Testis (tissue), 3 donors: ENCODE data around the gene IRAG1. TPM values are rescaled to one million over a fixed set of nuclear protein-coding genes. Genes with fewer than 3 reads are reported as not detected.

ENCODE experiments used
- DNase-seq: peaks from one replicate; pipeline ENCODE4 v3.0.0-alpha.2; 2019
- H3K27ac ChIP-seq, 2 donors: fragments of 200-600 bp; sonication (generic); one replicate each; pipeline ENCODE4 v1.5.1; 2019
- H3K27me3 ChIP-seq: fragments of 200-600 bp; sonication (generic); one replicate; pipeline ENCODE4 v1.5.1; 2019
- H3K36me3 ChIP-seq: fragments of 200-600 bp; sonication (generic); one replicate; pipeline ENCODE4 v1.5.1; 2017; ENCODE audit warnings: low read depth; ENCODE audit errors: missing control alignments
- H3K4me1 ChIP-seq: fragments of 200-600 bp; sonication (generic); one replicate; pipeline ENCODE4 v1.5.1; 2019
- H3K4me3 ChIP-seq, 2 donors: fragments of 200-600 bp; sonication (generic); one replicate each; pipeline ENCODE4 v1.5.1; 2017 to 2019
- H3K9me3 ChIP-seq: fragments of 200-600 bp; sonication (generic); one replicate; pipeline ENCODE4 v1.5.1; 2017
- CTCF ChIP-seq, 3 experiments: fragments of 450-650 bp in 2 of 3; fragments of 200-600 bp in 1 of 3; sonication (generic) in 1 of 3; IDR thresholded peaks; one replicate each; pipeline ENCODE4 v1.5.1; 2016 to 2019; ENCODE audit warnings: antibody characterized with exemption in 3 of 3, mild to moderate bottlenecking in 2 of 3, moderate library complexity in 1 of 3
- POLR2A ChIP-seq: fragments of 450-650 bp; IDR thresholded peaks from one replicate; pipeline ENCODE4 v1.6.1; 2017; ENCODE audit warnings: antibody characterized with exemption, mild to moderate bottlenecking, moderate library complexity
- WGBS, 2 donors: methylation state at CpG; one replicate each; pipeline ENCODE4 v1.1.5; 2018; 5-methylcytosine and 5-hydroxymethylcytosine counted together
- intact Hi-C: fragments of 100-400 bp; cut with DNase I; formaldehyde crosslinking; loops from one replicate; pipeline ENCODE4 v1.15.1; 2023; ENCODE audit warnings: low total_unique reads
- polyA plus RNA-seq: library from polyadenylated mRNA; stranded (reverse); fragments of 350-450 nt; fragmentation: Illumina TruSeq; extraction: RNeasy Lipid Tissue Mini Kit (QIAGEN cat#74804); gene quantifications from one replicate; pipeline ENCODE4 v1.2.3, GENCODE V29; 2014; ENCODE audit warnings: low read depth, low replicate concordance; ENCODE audit not compliant: insufficient read depth
- total RNA-seq, 2 donors: library from RNA; depleted of rRNA; stranded (reverse); fragments of >200 nt; gene quantifications; one replicate each; pipeline ENCODE4 v1.2.3, GENCODE V29; 2016

The IRAG1 gene
- total and polyA plus RNA-seq, 3 donors from 2014 or later, result 17.7 to 28.6 (median 23.1) TPM

DNA sequence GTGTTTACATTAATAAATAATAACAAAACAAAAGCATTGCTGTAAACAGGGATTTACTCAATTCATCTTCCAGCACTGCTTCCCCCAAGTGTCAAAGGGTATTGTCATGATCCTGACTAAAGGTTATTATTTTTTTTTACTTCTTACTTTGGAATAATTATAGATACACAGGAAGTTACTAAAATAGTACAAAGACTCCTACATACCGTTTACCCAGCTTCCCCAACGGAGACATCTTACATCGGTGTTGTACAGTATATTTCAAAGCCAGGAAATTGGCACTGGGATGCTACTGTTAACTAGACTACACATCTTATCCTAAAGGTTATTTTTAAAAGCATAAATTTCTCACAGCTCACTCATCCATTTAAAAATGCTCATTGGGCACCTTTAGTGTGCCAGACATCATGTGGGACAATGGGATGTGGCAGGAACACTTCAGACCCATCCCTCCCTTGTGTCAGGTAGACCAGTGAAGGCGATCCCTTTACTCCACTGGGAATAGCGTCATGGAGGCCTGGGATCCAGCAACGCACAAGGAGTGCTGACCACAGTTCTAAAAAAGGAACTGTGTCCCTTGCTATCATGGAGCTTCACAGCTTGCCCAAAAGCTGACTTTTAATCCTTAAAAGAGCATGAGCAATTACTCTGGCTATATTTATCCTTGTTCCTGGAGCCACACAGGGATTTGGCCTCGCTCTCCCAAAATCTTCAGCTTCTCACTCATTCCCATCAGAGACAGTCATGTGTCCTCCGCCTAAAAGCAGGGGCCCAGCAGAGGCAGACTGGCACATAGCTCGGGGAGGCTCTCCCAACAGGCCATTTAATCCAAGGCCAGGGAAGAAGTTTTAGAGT is 3.1 kb upstream of the IRAG1 start:
- no peak for DNase-seq
- H3K4me3 ChIP-seq, result no peak overlapping the region
- H3K36me3 ChIP-seq, result no peaks in the 10 kb centered on the region
- H3K4me1 ChIP-seq, result peaks cover 6% of the 10 kb centered on the region
- 62 to 78% methylated on average over 9 of the region's 9 CpGs for WGBS, 2 donors
- intact Hi-C loops, result no loop called here
- H3K27ac ChIP-seq, result peak overlapping the region in 1 of 2 donors; percentile 75
- no peak for TF ChIP-seq CTCF (IDR thresholded peaks at IDR 0.05)
- no peak for TF ChIP-seq POLR2A
- H3K27me3 ChIP-seq, result no peaks in the 10 kb centered on the region
- no peaks in the 10 kb centered on the region for H3K9me3 ChIP-seq

DNA sequence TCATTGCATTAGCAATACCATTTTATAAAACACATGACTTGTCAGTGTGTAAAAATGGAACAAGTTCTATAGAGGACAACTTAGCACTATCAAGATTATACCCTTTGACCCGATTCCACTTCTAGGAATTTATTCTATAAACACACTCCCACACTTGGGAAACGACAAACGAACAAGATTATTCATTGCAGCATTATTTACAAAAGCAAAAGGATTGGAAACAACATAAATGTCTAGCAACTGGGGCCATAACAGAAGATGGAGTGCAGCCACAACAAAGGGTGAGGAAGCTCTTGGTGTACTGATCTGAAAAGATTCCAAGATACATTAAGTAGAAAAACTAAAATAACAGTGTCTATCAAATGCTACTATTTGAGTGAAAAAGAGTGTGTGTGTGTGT is 2.3 kb upstream of the IRAG1 start:
- no peak for TF ChIP-seq POLR2A
- no peaks in the 10 kb centered on the region for H3K36me3 ChIP-seq

DNA sequence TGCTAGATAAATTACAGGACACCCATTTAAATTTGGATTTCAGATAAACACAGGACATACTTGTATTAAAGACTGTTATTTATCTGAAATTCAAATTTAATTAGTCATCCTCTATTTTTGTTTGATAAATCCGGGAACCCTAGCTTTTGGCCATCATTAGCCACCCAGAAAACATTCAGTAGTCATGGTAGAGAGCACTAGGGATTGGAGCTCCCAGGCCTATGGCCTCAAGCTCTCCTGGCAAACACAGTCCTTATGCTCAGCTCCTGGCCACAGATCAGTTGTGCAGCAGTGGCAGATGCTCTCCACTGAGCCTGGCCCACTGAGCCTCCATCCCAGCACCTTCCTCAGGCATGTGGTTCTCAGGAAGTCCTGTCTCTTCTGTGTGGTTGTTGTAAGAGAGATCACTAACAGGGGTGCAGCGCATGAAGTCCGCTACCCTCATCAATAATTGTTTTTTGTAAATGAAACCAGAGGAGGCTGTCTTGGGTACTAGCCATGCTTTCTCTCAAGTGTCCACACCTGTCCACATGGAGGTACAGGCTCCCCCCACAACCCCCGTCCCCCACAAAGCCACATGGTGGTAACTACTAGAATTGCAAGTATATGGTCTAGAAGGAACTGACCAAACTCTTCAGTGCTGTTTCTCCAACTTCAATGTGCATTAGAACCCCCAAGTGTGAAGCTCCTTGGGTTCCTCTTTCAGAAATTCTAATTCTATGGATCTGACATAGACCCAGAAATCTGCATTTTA is 1.1 kb upstream of the IRAG1 start:
- Histone ChIP-seq H3K36me3 (no peaks in the 10 kb centered on the region), H3K27me3 (no peaks in the 10 kb centered on the region), H3K4me3 (no peak overlapping the region), H3K9me3 (no peaks in the 10 kb centered on the region), H3K4me1 (peaks cover 6% of the 10 kb centered on the region), H3K27ac (peak overlapping the region; percentile 88 to 89)
- intact Hi-C loops, result no loop called here
- 74 to 81% methylated on average over 4 of the region's 4 CpGs for WGBS, 2 donors
- DNase-seq, result no peak
- TF ChIP-seq CTCF (IDR thresholded peaks at IDR 0.05), result no peak
- no peak for TF ChIP-seq POLR2A

More for the DNA sequence above, 2.3 kb upstream of the IRAG1 start:
- H3K9me3 ChIP-seq, result no peaks in the 10 kb centered on the region
- peak overlapping the region in 1 of 2 donors; percentile 51 for H3K27ac ChIP-seq
- WGBS, 2 donors, result 37 to 46% methylated on average over 3 of the region's 3 CpGs
- no peak for DNase-seq
- no peaks in the 10 kb centered on the region for H3K27me3 ChIP-seq
- H3K4me3 ChIP-seq, result no peak overlapping the region
- H3K4me1 ChIP-seq, result peaks cover 6% of the 10 kb centered on the region
- intact Hi-C loops, result no loop called here

DNA sequence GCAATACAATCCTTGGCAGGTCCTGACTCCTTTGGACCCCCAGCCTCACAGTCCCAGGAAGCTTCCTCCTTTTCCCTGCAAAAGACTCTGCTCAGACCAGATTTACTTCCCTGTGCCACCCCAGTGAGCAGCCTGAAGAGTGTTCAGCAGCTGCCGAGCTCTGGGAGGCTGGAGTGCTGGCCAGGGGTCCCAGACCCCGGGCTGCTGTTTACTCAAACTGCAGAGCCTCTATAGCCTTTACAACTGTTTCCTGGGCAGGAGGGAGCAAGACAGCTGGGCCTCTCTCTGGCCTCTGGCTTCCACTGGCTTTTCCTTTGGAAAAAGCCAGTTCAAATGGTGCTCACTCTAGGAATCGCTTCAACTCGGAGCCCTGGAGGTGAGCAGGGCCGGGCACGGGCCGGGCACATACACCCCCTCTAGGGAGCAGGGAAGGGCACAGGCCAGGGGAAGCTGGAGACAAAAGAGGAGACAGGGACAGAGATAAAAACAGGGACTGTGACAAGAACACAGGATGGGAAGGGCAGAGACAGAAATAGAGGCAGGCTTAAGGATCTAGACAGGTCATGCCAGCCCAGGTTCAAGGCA is 932 bp downstream of the IRAG1 start:
- TF ChIP-seq POLR2A (no peak), CTCF (IDR thresholded peaks at IDR 0.05) (no peak)
- 44 to 69% methylated on average over 5 to 7 of the region's 7 CpGs for WGBS, 2 donors
- Histone ChIP-seq H3K4me1 (peaks cover 6% of the 10 kb centered on the region), H3K4me3 (peak overlapping the region; percentile 47 to 57), H3K9me3 (no peaks in the 10 kb centered on the region), H3K36me3 (no peaks in the 10 kb centered on the region), H3K27me3 (no peaks in the 10 kb centered on the region), H3K27ac (peak overlapping the region; percentile 88 to 89)
- intact Hi-C loops, result no loop called here
- no peak for DNase-seq

DNA sequence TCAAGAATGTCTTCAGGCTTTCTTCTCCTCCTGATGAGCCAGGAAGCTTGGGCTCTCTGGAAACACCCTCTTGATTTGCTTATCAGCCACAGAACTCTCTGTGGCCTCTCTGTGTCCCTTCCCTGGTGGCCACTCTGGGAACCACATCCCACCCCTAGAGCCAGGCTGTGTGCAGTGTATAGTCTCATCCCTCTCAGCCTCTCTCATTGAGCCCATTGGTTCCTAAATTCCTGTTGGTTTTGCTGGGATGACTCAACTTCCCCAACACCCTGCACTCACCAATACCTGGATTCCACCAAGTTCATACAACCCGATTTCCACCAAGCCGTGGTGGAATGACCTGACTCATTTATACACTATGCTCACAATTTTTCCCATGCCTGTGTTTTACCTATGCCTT is 5.2 kb downstream of the IRAG1 start:
- Histone ChIP-seq H3K27ac (no peak overlapping the region), H3K4me1 (no peaks in the 10 kb centered on the region), H3K36me3 (no peaks in the 10 kb centered on the region), H3K27me3 (no peaks in the 10 kb centered on the region), H3K4me3 (no peak overlapping the region), H3K9me3 (no peaks in the 10 kb centered on the region)
- TF ChIP-seq POLR2A, result no peak
- peak in 1 of 3 experiments; percentile 26 for TF ChIP-seq CTCF (IDR thresholded peaks at IDR 0.05)
- intact Hi-C loops, result no loop called here
- 95 to 96% methylated on average over 2 of the region's 2 CpGs for WGBS, 2 donors
- DNase-seq, result no peak
